Fibroblast of skin of right quadriceps (primary cell): ENCODE measurements around the gene KLK13.

Experiments used
- DNase-seq: peaks from one replicate; pipeline ENCODE4 v3.0.0-alpha.2; 2013

KLK13 gene, protein sequence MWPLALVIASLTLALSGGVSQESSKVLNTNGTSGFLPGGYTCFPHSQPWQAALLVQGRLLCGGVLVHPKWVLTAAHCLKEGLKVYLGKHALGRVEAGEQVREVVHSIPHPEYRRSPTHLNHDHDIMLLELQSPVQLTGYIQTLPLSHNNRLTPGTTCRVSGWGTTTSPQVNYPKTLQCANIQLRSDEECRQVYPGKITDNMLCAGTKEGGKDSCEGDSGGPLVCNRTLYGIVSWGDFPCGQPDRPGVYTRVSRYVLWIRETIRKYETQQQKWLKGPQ

DNA sequence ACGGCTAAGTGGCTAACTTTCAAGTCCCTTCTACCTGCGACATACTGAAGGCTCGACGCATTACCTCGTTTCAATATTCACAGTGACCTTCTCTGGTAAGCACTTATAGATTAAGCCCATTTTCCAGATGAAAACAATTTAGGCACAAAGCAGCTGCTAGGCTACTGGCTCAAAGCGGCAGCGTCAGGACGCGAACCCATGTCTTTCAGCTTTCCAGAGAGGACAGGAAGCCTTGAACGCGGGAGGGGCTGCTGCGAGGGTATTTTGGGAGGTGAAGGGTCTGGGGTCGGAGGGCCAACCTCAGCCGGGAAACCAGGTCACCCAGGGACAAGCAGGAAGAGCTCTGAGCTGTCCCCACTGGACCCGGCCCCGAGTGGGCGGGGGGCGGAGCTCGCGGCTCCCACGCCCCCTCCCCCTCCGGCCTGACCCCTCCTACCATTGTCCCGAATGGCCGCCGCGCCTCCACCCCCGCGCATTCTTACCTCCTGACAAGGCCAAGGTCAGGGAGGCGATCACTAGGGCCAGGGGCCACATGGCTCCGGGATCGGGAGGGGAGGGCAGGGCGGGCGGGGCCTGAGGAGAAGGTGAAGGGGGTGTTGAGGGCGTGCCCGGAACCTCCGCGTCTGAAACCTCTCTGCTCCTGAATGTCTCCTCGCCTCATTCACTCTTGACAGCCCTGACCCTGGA, at the start of gene KLK13:
TSS of gene KLK13 (minus strand) at position 559 of the 687 bp plus-strand sequence. CDS start at position 534, 25 bp downstream.
- no peak for DNase-seq

DNA sequence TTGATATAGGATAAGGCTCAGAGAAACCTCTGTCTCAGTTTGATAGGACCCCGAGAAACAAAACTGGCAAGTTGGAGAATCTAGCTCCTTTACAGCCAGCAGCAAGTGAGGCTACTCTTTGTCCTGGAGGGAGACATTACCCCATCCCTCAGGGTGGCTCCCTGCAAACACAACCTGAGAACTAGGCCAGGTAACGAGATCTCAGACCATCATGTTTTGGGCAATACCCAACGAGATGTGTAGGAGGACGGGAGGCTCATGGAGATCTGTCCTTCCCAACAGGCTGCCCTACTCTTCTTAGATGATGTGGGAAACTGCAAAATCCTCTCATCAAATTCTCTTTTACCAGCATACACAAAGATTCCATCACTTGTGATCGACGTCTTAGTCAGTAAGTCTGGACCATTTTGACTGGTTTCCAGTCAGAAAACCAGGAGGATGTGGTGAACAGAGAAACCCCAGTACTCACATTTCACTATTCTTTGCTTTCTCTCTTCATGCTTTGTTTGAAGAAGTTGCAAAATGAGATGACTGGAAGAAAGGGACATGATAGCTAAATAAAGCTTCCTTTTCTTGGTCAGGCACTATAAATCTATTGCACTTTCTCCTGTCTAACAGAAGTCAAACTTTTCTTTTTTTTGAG, 49.3 kb upstream of the KLK13 start:
- DNase-seq = no peak

DNA sequence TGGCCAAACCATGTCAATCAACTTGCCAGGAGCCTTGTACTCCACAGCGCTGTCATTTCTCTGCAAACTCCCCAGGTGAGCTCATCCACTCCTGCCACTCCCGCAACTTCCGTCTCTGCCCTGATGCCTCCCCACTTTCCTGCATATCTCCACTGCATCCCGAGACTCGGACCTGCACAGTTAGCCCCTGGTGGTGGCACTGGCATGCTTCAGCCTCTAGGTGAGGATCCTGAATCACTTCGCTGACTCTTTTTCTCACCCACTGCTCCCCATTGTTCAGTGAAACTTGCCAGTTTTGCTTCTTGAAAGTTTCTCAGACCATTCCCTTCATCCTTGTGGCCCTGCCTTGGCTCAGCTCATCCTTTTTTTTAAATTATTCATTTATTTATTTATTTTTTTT, 46.7 kb upstream of the KLK13 start:
- DNase-seq = no peak

DNA sequence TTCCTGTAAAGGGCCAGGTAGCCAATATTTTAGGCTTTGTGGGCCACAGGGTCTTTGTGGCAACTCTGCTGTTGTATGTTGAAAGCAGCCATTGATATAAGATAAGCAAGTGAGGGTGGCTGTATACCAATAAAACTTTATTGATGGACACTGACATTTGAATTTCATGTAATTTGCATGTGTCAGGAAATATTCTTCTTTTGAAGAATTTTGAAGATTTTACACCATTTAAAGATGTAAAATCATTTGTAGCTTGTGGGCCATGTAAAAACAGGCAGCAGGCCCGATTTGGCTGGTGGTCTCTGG, 45.7 kb upstream of the KLK13 start:
- DNase-seq = no peak

DNA sequence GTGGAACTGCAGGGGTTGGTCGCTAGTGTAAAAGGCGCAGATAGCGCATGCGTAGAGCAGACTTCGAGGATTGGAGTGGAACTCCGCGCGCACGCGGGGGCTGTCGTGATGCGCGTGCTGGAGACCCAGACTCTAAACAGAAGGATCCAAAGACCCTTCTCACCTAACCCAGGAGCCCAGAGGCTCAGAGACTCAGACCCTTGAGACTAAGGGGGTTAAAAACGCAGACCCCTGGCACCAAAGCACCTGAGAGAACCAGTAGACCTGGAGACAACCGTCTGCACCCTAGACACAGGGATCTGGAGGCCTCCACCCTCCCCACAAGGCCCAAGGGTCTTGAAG, 43.9 kb upstream of the KLK13 start:
- DNase-seq = no peak

DNA sequence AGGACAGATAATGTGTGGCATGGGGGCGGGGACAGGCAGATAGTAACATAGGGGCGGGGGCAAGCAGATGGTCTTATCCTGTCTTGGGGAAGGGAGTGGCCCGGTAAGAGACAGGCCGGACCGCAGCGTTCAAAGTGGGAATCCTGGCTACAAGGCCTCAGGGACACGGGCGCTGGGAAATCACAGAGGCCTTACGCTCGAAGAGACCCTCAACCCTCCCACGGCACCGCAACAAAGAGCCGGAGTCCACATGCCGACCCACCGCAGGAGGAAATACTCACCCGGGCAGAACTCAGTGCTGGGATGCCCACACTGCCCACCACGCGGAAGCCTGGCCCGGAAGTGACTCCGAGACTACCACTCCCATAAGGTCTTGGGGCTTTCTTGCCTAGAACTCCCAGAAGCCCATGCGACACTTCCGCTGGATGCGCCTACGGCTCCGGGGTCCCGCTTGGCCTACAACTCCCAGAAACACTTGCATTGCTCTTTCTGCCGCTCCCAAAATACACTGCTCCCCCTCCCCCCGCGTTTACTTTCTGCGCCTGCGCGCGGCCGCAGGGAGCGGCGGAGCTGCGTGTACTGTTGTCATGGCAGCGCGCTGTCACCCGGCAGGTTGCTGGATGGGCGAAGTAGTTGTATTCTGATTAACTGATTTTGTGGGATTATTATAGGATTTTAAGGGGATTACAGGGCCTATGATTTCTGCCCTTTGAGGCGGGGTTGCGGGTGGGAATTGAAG, 43.3 kb upstream of the KLK13 start, which contains the start of gene CTU1:
TSS of gene CTU1 (minus strand) at position 344 of the 739 bp plus-strand sequence. CDS start 3,840 bp downstream, outside the sequence.
- DNase-seq = peak; percentile 99

DNA sequence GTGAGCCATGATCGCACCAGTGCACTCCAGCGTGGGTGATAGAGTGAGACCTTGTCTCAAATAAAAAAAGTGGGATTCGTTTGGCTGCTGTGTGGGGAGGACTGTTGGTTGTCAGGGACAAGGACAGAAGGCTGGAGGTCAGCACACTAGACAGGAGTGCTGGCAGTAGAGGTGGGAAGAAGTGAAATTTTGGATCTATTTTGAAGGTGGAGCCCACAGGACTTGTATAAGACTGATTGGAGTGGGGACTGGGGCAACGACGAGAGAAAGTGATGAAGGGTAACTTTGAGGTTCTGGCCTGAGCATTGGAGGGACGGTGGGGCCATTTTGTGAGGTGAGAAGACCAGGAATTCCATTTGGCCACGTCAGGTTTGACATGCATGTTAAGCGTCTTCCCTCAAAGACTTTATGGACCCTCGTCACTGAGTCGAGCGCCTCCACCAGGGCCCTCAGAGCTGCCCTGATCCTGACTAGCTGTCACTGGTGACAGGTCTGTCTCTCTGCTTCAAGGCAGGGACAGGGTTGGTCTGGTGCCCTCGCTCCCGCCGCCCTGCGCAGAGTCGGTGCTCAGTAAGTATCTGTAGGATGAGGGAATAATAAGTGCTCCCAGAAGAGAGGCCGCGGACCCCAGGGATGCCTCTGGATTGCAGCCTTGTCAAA, 42.6 kb upstream of the KLK13 start:
- DNase-seq = peak; percentile 39

DNA sequence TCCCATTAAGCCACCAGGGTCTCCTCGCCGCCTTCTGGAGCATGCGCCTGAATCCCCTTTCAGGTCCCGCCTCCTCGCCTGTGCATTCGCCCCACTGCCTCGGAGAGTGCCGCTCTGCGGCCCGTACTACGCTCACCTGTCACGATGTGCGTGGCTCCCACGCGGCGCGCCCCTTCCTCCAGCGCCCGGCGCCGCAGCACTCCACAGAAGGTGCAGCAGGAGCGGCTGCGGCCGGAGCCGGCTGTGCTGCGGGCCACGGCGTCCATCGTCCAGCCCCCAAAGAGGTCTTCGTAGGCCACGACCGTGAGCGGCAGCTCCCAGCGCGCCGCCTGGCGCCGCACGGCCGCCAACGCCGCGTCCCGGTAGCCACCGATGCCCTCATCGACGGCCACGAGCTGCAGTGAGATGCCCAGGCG, 39.0 kb upstream of the KLK13 start:
- no peak for DNase-seq

DNA sequence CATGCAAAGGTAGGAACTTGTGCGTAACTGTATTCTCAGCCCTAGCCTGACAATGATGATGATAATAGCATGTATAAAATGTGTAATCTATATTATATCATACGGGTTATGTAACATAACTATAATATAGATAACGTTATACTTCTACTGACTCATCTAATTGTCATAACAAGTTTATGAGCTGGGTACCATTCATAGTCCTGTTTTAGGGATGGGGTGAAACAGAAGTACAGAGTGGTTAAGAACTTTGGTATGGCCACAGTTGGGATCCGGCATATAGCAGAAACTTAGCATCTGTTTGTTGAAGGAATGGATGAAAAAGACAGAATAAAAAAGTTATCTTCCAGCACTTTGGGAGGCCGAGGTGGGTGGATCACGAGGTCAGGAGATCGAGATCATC, 38.1 kb upstream of the KLK13 start:
- DNase-seq = no peak

DNA sequence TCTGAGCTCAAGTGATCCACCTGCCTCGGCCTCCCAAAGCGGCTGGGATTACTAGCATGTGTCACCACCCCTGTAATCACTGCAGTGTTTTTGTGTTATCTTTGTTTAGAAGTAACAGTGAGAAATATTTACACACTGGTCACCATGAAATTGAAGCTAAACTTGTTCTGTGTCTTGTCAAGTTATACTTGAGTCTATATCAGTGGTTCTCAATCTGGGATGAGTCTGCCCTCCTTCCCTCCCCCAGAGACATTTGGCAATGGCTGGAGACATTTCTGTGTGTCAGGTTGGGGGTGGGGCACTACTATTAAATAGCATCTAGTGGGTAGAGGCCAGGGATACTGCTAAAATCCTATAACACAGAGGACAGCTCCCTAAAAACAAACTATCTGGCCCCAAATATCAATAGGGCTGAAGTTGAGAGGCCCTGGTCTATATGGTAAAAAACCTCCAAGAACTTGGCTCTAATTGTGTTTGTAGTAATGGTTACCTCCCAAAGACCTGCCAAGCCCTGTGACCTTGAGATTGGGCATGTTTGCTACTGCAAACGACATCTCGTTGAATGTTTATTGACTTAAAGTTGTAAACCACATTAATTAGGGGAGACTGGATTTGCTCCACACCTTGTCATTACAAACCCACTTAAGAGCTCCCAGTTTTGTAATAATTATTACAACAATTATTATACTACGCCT, 36.4 kb upstream of the KLK13 start:
- DNase-seq = no peak

DNA sequence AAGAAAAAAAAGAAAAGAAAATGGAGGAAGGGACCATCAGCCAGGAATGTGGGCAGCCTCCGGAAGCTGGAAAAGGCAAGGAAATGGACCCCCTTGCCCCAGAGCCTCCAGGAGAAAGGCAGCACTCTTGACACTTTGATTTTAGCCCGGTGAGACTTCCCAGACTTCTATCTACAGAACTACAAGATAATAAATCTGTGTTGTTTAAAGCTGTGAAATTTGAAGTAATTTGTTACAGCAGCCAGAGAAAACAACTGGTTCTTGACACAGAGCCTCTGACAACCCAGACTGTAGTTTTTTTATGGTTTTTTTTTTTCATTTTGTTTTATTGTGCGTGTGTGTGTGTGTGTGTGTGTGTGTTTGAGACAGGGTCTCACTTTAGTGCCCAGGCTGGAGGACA, 35.7 kb upstream of the KLK13 start:
- DNase-seq = no peak

DNA sequence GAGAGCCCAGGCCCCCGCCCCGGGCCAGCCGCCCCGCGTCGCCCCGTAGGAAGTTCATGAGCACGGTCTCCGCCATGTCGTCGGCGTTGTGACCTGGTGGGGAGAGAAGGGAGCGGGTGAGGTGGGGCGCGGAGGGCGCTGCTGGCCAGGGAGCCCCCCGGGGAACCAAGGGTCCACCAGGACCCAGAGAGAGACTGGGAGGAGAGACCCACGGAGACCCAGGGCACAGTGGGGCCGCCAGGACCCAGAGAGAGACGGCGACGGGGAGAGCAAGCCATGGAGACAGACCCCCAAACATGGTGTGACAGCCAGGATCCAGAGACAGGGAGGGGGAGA, 34.1 kb upstream of the KLK13 start:
- DNase-seq = no peak

DNA sequence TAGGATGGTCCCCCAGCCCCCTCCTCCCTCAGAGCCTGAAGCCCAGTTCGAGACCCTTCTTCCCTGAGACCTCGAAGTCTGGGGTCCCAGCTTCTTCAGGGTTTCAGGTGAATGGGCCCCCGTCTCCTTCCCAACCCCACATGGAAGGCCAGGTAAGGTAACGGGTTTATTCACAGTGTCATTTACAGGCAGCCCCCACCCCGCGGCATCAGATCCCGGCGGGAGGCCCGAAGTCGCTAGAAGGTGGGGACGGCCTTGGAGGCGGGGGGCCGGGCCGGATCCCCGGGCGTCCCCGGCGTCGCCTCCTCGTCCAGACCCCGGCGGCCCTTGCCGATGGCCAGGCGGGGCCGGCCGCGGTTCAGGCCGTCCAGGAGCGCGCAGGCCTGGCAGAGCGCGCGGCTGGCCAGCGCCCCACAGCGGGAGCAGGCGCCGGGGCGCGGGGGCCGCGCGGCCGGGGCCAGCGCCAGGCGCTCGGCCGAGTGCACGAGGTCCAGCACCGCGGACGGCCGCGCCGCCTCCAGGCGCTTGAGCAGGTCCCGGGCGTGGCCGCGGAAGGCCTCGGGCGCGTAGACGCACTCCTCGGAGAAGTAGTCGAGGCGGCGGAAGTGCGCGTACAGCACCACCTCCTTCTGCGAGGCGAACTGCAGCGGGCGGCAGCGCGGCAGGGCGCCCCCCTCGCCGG, 33.6 kb upstream of the KLK13 start:
- peak; percentile 32 for DNase-seq

DNA sequence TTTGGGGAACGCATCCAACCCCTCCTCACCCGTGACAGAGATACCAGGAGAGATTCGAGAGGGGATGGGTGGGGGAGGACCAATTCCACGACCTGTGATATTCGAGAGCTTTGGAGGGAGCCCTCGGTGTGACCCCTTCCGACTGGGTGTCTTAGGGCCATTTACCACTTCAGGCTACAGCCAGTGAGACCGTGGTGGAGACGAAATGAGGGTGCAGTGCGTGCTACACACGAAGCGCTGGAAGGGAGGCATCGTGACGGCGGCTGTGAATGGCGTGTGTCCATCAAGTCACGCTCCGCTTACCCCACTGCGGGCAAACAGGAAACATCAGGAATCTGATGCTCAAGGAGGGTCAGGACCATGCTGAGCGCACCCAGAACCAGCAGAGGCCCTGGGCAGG, 32.9 kb upstream of the KLK13 start:
- DNase-seq = no peak

DNA sequence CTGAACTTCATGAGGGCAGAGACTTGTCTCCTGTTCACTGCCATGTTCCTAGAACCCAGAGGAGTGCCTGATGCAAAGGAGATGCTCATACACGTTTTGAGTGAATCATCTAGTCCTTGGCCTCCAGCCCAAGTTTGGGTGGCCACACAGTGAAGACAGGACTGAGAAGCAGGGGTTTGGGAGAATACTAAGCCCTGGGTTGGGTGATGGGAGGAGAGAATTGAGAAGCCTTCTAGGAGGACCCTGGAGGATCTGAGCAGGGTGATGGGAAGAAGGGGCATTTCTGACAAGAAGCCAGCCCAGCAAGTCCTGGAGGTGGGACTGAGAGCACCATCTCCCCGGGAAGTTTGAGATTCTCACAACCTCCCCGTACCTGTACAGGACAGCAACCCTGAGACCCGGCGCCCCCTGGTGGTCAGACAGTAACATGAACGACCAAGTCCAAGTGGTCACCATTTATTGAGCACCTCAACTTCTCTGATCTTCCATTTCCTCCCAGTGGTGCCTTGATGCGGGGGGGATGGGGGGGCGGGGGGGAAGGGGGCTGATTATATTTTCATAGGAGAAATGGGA, 32.4 kb upstream of the KLK13 start:
- peak; percentile 70 for DNase-seq

DNA sequence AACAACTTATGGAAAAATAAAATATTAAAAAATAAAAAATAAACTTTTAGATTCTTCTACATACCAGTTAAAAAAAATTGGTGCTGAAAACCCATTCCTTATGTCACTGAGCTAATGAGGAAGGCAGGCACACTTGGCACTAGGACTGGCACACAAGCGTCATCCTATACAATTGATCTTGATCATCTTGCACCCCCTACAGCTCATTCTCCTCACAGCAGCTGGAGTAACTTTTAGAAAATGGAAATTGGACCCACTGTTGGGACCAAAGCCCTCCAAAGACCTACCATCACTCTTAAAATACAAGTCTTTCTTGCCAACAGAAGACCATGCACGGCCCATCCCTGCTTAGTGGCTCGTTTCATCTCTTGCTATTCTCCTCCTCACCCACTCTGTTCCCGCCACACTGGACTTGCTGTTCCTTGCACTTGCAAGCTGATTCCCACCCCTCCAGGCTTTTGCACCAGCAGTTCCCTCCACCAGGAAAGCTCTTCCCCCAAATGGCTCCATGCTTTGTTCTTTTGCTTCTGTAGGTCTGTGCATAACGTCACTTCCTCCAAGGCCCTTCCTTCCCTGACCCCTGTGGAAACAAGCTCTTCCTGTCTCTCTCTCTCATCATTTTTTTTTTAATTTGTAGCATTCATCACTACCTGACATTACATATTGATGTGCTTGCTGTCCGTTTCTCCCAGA, 31.7 kb upstream of the KLK13 start:
- DNase-seq = no peak

DNA sequence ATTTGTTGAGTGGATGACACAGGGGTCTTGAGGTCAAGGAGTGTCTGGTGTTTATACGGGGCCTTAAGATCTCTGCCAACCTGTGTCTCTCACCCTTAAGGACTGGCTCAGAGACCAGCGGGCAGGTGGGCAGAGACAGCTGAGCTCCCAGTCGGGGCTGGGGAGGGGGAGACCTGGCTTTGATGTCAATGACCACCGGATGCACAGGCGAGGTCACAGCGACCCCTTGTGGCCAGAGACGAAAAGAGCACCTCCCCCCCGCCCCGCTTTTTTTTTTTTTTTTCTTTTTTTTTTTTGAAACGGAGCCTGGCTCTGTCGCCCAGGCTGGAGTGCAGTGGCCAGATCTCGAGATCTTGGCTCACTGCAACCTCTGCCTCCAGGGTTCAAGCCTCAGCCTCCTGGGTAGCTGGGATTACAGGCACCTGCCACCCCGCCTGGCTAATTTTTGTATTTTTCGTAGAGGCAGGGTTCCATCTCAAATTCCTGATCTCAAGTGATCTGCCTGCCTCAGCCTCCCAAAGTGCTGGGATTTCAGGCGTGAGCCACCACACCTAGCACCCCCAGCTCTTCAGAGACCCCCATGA, 29.9 kb upstream of the KLK13 start:
- no peak for DNase-seq

DNA sequence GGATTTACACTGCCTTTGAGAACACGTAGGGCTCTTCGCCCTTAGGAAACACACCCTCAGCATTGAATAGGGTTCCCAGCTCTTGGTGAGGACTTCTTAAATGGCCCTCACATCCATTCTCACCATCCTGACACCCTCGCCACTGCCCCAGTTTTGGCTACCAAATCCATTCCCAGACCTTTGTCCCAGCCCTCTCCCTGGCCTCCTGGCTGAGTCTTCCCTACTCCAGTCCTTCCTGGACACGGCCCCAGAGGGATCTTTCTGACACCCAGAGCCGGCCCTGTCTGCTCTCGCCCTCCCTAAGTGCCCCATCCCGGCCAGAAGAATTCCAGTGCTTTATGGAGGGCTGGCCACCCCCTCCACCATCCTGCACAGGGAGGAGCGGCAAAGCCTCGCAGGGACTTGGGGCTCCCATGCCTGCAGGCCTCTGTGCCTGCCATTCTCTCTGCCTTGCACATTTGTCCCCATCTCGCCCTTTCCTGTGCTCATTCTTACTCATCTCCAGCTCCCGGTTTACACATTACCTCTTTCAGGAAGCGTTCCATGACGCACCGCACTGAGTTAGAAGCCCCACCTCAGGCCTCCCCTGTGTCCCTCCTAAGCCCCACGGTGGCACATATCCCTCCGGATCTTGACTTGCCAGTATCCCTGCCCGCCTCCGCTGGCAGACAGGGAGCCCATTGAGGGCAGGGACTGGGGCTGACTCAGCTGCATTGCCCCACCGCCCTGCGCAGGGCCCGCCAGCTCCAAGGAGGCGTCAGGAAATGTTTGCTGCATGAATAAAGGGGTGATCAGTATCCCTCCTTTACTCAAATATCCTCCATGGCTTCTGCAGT, 28.8 kb upstream of the KLK13 start:
- no peak for DNase-seq

DNA sequence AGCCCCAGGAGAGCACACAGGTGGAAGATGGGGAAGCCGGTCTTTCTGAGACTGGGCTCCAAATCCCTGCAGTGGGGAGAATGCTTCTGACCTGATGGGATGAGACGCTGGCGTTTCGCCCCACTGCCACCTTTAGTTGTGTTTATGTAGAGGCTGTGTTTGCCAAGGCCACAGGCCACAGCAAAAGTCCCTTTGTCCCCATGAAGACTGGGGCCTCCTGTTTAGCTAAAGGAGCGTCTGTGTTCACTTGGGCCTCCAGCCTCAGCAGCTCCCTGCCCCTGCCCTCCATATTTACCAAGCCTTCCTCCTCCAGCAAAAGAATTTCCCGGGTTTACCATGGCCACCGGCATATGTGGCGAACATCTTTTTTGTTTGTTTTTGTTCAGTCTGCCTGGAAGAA, 28.2 kb upstream of the KLK13 start:
- DNase-seq = no peak
